GM18511 (cell line): ENCODE measurements around the gene RPS26.
"Not testable (repeated sequence)": the region's sequence is repeated elsewhere in the genome, so short reads cannot be mapped to it uniquely, and the experiment has no call there.

ENCODE experiments used
- ATAC-seq: cut with Tn5 transposase; IDR thresholded peaks from one replicate; pipeline ENCODE4 v1.9.1; 2021; ENCODE audit warnings: mild to moderate bottlenecking, moderate library complexity; ENCODE audit not compliant: unreplicated experiment

RPS26 gene

DNA sequence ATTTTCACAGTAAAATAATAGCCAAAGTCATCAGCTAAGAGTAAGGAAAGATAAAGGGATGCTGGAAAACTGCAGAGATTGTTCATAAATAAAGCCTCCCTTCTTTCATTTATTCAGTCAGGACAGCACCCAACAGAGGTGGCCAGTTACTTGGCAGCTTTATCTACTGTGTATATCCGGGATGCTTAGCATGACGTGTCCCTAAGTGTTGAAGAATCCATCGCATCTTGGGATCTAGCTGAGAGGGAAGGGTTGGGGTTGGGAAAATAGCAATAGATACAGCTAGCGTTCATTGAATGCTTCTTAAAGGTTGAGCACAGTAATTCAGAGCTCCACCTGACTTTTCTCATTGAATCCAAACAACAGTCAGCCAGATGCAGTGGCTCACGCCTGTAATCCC, 32.7 kb downstream of the RPS26 start:
- no peak for ATAC-seq

DNA sequence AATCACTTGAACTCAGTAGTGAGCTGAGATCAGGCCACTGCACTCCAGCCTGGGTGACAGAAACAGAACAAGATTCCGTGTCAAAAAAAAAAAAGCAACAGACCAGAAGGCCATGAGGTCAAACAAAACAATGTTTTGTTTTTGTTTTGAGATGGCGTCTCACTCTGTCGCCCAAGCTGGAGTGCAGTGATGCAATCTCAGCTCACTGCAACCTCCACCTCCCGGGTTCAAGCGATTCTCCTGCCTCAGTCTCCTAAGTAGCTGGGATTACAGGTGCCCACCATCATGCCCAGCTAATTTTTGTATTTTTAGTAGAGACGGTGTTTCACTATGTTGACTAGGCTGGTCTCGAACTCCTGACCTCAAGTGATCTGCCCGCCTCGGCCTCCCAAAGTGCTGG, 36.2 kb downstream of the RPS26 start:
- not testable (repeated sequence) for ATAC-seq

DNA sequence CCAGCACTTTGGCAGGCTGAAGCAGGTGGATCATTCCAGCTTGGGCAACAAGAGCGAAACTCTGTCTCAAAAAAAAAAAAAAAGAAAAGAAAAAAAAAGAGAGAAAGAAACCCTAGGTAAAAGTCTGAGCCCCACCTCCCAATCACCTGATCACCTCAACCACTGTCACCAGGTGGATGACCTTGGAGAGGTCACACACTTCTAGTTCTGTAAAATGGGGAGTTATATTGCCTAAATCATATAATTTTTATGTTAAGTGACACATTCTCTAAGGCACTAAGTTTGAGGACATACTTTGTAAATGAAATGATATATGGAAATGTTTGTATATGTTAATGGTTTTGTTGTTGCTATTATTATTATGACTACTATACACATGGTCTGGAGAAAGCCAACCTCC, 36.7 kb downstream of the RPS26 start:
- no peak for ATAC-seq

DNA sequence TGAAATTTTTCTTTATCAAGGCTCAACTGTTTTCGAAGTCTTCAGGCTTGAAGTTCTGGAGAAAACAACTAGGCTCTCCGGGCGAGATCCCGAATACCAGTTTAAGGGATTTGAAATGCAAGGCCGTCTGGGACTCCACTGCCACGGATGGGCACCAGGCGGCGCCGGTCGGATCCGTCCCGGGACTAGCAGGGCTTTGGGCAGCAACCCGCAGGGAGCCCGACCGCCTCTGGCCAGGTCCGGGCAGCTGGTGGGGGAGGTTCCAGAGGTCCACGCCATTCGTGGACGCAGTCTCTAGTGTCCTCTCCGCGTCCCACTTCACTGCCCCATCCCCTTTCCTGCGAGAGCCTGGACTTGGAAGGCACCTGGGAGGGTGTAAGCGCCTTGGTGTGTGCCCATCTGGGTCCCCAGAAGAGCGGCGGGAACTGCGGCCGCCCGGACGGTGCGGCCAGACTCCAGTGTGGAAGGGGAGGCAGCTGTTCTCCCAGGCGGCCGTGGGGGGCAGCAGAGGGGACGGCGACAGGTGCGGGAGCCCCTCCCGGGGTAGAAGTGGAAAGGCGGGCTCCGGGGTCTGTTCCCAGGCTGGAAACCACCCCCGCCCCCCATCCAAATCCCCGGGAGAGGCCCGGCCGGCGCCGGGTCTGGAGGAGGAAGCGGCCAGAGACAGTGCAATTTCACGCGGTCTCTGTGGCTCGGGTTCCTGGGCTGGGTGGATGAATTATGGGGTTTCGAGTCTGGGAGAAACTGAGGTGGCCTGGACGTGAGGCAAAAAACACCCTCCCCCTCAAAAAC, 37.4 kb downstream of the RPS26 start:
- peak; percentile 70 for ATAC-seq

DNA sequence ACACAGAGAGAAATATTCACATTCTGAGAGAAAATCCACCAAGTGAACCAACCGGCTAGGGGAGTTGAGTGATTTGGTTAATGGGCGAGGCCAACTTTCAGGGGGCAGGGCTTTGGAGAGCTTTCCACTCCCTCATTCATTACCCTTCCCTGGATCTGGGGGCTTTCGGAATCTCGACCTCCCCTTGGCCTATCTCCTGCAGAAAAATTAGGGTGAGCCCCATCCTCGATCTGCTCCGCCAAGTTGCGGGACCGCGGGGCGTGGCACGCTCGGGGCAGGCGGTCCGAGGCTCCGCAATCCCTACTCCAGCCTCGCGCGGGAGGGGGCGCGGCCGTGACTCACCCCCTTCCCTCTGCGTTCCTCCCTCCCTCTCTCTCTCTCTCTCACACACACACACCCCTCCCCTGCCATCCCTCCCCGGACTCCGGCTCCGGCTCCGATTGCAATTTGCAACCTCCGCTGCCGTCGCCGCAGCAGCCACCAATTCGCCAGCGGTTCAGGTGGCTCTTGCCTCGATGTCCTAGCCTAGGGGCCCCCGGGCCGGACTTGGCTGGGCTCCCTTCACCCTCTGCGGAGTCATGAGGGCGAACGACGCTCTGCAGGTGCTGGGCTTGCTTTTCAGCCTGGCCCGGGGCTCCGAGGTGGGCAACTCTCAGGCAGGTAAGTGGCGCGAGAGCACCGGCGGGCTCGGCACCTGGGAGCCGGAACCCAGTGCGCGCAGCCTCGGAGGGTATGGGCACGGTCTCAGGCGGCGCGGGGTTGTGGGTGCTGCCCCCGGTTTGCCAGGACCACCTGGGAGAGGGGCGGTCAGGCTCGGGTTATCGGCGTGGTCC, 38.2 kb downstream of the RPS26 start, which contains the start of gene ERBB3:
ERBB3 (plus strand) TSS at position 443 of the 833 bp plus-strand sequence; CDS start at position 579, 136 bp downstream.
- ATAC-seq, result peak; percentile 43

DNA sequence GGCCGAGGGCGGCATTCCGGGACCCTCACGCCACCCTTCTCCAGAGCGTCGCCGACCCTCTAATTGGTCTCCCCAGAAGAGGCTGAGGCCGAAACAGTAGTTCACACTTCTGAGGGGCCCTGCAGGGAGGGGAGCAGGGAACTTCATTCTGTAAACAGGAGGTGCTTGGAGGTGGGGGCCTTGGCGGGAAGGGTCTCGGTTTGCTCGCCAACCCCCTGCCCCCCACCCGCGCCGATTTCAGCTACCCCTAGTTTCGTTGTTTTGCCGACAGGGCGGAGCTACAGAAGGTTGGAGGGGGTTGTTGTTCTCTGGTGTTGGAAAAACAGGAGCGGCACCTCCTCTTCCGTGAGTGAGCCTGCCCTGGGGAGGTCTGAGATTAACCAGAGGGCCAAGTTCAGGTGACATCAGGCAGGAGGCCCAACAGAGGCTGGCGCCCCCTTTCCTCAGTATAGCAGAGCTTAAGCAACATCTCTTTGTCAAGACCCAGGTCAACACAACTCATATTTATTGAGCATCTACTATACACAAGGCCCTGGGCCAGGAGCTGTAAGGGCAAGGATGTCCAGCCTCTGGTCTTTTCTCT, 38.9 kb downstream of the RPS26 start:
- no peak for ATAC-seq

DNA sequence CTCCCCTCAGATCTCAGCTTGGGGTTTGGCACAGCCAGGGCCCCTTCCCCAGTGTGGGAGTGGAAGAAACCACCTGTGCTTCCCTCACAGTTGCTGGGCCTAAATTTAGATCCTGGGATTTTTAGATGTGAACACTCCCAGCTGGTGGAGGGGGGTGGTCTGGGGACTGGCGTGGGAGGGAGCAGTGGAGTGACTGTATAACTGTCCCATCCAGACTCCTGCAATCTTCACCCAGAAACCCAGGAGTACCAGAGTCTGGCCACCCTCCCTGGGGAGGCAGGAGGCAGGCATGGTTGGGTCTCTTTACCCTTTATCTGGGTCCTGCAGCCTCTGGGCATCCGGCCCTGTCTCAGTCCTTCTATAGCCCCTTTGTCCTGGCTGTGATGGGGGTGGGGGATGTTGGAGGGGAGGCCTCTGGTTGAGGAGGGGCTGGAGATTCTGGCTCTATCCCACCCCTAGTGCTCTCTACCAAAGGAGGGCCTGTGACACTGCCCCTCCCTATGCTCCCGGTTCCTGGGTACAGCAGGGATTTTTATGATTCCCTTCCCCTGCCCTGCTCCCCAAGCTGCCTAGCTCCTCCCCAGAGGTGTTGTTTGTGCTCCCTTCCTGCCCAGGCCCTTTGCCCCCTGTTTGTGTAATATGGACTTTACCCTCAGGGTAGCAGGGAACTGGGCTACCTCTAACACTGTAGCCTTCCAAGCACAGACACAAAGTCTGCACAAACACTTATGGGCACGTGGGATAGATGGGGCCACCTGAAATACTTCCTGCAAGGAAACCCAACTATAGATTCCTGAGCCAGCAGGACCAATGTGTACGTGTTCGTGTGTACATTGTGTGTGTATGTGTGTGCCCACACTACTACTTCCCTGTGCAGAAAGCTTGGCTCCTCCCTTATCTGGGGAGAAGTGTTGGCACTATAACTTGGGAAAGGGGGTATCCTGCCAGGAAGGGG, 40.0 kb downstream of the RPS26 start:
- ATAC-seq, result no peak

DNA sequence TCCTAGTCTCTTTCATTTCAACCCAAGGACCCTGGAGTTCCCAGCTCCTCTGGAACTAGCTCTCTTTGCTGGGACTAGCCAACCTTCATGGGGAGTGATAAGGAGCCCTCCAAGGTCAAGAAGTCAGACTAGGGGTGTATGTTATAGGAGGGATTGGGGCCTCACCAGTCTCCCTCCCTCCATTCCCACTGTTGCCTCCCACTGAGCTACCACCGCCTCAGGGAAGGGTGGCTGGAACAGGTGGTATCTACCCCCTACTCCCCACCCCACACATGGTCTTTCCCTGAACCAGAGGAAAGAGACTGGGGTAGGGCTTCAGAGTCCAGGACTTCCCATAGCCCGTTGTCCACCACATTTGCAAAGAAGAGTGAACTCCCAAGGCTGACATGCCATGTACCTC, 40.7 kb downstream of the RPS26 start:
- no peak for ATAC-seq

DNA sequence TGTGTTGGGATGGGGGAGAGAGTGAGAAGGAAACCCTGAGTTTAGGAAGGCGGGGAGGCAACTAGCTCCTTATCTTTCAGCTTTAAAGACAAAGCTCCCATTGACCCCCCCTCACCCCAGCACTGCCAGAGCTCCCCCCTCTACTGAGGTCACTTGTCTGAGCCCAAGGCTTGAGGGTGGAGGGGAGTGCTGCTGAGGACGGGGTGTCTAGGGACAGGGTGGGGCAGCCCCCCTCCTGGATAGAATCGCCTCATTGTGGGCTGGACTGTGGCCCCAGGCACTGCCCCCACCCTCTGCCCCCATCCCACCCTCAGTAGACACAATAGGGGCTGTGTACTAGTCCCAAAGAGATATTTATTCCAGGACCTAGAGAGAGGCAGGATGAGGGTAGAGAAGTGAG, 41.2 kb downstream of the RPS26 start:
- no peak for ATAC-seq

DNA sequence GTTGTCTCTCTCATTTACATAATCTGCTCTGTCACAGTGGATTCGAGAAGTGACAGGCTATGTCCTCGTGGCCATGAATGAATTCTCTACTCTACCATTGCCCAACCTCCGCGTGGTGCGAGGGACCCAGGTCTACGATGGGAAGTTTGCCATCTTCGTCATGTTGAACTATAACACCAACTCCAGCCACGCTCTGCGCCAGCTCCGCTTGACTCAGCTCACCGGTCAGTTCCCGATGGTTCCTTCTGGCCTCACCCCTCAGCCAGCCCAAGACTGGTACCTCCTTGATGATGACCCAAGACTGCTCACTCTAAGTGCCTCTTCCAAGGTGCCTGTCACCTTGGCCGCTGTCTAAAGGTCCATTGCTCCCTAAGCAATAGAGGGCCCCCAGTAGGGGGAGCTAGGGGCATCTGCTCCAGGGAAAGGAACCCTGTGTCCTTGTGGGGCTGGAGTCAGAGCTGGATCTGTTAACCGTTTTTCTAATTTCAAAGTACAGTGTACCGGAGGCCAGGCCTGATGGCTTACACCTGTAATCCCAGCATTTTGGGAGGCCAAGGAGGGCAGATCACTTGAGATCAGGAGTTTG, 43.3 kb downstream of the RPS26 start:
- no peak for ATAC-seq

DNA sequence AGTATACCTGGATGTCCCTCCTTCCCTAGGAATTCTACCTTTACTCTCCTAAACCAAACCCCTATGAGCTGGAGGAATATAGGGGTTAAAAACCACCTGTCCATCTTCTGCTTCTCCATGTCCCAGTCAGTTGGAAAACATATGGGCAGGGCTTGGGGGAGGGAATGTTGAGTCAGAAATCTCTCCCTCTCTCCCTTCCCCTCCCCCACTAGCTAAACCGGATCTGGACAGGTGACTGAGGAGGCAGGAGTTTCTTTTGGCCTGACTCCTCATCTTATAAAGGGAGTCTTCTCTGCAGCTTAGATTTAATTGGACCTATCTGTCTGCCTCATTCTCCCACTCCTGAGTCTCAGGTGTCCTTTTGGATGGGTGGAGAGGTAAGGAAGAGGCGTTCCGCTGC, 44.4 kb downstream of the RPS26 start:
- ATAC-seq, result no peak

DNA sequence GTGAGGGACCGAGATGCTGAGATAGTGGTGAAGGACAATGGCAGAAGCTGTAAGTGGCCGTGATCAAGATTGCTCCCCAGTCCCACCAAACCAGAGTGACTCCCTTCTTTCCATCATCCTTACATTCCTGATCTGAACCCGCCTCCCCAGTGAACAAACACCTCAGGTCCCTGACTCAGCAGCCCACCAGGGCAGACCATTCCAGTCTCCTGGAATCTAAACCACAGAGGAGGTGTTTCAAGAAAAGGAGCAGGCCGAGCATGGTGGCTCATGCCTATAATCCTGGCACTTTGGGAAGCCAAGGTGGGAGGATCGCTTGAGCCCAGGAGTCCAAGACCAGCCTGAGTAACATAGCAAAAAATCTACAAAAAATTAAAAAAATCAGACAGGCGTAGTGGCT, 44.9 kb downstream of the RPS26 start:
- no peak for ATAC-seq

DNA sequence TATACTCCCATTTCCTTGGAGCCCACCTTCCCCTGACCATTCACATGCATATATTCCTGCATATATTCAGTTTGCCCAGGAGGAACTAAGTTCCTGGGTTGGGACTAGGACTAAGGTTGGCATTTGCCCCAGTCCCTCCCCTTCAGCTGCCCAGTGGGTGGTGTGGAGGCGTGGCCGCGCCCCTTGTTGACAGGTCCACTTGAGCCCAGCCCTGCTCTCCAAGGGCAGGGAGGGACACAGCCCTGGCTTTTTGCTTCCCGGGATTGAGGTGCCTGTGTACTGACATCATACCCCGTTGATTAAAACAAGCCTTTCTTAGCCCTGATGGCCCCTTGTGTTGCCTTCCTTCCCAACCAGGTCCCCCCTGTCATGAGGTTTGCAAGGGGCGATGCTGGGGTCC, 45.5 kb downstream of the RPS26 start:
- ATAC-seq, result no peak
